GM03348 (cell line): ENCODE results near the gene MOXD1.

Experiments
- DNase-seq: peaks from one replicate; pipeline ENCODE4 v3.0.0; 2012; ENCODE audit warnings: low spot score

MOXD1 gene

DNA sequence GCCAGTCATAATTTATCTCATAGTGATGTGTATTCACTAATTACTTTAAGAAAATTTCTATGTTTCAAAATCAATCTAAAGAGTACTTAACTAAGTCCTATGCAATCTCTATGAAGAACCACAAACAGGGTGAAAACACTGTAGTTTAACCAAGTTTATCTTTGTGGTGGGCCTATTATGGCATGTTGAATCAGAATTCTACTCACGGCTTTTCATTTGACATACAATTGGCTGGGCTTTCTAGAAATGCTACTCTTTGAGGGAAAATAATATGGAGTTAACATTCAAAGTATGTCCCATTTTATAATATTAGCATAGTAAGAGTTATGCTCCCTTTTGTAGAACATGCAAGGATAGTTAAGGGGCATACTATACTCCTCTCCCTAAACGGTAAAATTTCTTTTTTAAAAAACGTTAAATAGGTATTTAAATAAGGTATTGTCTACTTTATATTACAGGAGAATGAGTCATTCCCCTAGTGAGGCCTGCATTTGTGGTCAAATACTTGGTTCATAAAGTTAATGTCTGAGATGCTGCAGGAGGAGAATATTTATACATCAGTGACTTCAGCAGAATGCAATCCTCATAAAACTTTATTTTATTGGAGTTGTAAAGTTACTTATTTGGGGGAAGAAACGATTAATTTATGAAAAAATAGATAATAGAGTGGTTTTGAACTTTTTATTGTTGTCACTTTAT lies 1.8 kb downstream of the MOXD1 start:
- DNase-seq: no peak

- DNase-seq: no peak
Measured at GRCh38 chr6:132395015-132395597, 6.2 kb downstream of the MOXD1 start.

GRCh38 chr6:132392792-132393191 lies 8.5 kb downstream of the MOXD1 start:
- no peak for DNase-seq

- no peak for DNase-seq
Measured at GRCh38 chr6:132392270-132392646, 9.0 kb downstream of the MOXD1 start.

DNA sequence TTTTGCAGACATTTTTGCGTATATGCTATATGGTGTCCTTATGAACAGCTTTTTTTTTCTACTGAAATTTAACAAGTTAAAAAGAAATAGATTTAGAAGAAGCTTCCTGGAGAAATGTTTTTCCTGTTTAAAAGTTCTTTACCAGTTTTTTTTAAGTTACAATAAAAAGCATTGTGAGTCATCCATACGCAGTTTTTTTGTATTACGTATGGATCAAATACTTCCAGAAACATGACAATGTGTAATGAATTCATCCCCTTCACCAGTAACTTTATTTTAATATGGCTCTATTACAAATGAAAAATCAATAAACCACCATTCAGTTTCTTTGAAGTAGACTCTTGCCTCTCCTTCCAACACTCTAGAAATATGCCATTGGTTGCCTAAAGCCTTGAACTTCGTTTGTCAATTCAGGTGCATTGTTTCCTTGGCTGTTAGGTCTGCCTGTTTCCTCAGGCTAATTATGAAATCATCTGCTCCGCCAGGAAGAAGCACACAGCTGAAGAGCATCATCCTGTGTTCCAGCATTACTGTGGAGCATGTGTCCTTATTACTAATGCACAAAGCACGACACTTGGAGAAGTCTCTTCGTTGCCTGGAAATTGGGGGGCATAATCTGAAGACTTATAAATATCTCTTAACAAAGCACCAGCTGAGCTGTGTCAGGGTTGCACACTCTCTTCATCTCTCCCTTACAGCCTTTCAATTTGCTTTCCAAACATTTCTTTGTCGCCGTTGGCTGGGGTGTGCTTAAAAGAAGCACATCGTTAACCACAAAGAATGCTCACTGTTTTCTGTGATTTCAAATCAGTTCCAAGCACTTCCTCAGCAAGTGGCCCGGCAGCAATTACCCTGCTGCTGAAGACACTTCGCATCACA lies 9.6 kb downstream of the MOXD1 start:
- peak; percentile 78 for DNase-seq

DNA sequence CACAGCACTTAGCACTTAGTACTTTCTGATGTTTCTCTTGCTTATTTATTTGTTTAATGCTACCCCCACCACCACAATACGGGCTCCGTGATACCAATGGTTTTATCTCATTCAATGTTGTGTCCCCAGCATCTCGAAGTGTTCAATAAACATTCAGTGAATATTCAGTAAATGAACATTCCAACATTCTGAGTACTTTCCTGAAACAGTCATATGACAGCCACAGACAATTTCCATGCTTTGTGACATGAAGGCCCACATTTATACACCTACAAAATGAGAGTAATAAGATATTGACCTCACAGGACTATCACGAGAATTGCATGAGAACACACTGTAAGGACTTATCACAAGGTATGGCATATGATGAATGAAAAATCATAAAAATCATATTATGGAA lies 10.8 kb downstream of the MOXD1 start:
- no peak for DNase-seq

GRCh38 chr6:132390017-132390416 lies 11.3 kb downstream of the MOXD1 start:
- no peak for DNase-seq

GRCh38 chr6:132388291-132388690 lies 13.0 kb downstream of the MOXD1 start:
- no peak for DNase-seq

- no peak for DNase-seq
Measured at GRCh38 chr6:132382630-132383175, 18.6 kb downstream of the MOXD1 start.

DNA sequence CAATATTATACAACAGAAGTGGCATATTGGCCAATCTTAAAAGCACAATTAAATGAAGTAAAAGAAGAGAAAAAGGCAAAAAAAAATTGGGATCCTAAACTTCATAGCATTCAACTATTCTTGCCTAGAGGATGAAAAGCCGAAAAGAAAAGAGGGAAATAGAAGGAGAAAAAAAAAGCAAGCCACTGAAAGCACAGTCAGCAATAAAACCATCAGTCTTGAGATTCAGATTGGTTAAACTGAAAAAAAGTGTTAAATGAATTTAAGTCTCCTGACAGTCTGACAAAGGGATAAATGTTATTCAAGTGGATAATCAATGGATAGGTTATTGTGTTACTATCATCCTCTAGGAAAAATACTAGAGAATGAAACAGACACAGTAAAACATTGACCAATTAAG lies 19.9 kb downstream of the MOXD1 start:
- no peak for DNase-seq

DNA sequence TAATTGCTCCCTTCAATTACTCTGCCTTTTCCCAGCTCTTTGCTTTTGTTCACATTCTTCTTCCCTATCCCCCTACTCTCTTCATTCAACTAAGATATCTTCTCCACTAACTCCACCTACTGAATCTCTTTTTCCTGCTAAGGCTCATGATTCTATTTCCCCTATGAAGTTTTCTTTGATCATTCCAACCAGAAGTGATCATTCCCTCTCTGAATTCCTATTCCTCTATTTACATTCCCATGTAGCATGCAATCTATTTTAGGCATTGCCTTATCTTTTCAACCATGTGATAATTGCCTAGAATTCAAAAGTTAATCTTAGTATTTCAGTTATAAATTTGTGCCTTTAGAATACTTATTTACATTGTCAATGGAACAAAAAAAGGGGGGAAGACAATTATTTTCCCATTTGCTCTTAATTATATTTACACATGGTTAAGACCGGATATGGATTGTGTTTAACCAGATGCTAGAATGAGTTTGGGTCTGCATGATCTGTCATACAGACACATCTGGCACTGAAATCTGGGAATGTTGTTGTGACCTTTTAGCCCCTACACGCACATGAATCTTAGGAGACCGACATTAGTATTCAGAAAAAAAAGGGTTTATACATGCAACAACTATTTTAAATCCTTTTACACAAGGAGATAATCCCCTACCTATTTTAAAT lies 20.8 kb downstream of the MOXD1 start:
- DNase-seq: no peak

- DNase-seq: peak; percentile 37
Measured at GRCh38 chr6:132369526-132369925, 31.7 kb downstream of the MOXD1 start.

- DNase-seq: no peak
Measured at GRCh38 chr6:132368916-132369481, 32.3 kb downstream of the MOXD1 start.

DNA sequence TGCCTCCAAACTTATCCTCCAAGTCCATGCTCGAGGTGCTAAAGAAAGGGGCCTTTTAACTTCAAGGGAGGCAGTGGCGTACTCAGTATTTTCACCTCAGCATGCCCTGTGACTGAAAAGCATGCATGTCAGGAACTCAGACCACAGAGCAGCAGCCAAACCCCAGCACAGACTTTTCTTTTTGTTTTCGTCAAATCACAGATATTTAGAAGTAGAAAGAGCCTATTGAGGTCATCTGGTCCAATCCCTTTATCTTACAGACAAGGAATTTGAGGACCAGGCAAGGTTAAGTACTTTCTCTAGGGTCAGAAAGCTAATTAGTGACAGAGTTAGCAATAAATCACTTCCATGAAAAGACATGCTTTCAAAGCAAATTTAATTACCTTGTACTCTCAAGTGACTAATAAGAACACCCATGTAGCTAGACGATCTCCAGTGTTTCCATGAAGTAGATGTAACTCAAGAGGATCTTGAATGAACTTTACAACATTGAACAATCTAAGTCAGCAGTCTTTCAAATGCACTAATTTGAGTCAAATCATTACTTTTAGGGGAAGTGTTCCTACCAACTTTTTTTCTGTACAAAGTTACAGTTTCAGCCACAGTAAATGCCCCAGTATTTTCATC lies 35.9 kb downstream of the MOXD1 start:
- DNase-seq: no peak

- DNase-seq: no peak
Measured at GRCh38 chr6:132364306-132365074, 36.8 kb downstream of the MOXD1 start.

- no peak for DNase-seq
Measured at GRCh38 chr6:132362442-132363185, 38.7 kb downstream of the MOXD1 start.

DNA sequence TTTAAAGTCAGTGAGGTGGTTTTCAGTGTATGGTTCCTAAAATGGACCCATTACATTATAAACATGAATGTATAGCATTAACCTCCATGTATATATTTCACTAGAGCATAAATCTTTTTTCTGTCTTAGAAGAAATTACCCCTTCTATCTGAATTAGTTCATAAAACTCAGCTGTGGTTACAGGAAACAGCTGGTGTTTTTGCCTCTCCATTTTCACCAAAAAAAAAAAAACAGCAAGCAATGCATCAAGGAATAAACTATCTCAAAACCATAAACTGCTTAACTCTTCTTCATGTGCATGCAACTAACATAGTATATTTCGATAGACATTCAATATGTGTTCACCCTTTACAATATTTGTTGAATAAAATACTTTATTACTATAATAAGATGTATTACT lies 40.2 kb downstream of the MOXD1 start:
- no peak for DNase-seq

- DNase-seq: no peak
Measured at GRCh38 chr6:132359886-132360285, 41.4 kb downstream of the MOXD1 start.

DNA sequence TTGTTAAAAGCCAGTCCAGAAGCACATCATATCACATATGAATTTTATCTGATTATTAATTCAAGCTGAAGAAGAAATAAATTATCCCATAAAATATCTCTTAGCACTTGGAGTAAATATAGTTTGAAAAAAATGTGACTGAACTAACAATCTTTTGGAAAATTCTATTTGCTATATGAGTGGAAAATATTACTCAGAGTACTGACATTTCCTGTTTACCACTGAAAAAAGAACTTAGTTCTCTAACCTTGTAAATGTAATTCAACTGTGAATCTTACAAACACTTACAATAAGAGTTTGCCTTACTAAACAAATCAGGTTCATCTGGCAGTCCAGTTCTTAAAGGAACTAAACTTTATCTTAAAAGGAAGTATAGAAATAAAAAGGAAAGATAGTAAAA lies 44.2 kb downstream of the MOXD1 start:
- DNase-seq: peak; percentile 38
